ENCODE data around the gene SIGLEC14. TPM values are rescaled to one million over a fixed set of nuclear protein-coding genes. Genes with fewer than 3 reads are reported as not detected.

SIGLEC14 gene
- total RNA-seq, 1 donor = not detected

DNA sequence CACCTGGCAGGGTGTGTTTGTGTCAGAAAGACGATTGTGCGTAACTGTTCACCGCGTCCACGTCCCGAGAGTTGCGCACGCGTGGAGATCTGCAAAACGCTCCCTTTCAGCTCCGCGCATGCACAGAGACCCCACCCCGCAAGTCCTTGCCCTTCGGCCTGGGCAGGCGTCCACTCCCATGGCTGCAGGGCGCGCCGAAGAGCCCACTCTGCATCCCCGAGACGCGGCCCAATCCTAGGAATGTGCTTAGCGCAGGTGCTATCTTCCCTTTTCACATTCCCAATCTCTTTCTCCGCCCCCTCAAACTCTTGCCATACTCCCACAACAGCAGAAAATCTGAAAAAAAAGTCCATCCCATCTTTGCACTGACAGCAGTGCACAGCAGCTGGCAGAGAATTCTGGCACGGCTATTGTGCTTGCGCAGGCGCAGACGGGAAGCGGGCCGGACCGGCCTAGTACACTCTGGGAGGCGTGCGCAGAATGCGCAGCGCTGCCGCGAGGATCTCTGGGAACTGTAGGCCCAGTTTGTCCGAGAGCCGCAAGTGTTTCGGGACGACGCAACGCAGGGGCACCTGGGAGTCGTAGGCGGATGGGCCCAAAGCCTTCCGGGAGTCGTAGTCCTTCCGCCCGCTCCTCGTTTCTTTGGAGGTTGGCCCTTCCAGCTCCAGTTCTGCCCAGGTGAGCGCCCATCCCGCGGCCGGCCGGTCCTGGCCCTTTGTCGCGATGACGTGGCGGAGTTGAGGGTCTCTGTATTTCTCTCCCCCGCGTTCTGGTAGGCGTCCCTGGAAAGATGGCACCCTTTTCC lies 52.5 kb downstream of the SIGLEC14 start:
- Histone ChIP-seq H3K27ac (ENCODE audit: low read depth, low read length) (no peak overlapping the region), H3K79me2 (ENCODE audit: insufficient read depth, low read length) (no peaks in the 10 kb centered on the region), H3K4me2 (ENCODE audit: insufficient read depth, low read length) (peak overlapping the region; percentile 79), H3K27me3 (ENCODE audit: insufficient read depth, low read length) (no peaks in the 10 kb centered on the region), H3K9me3 (ENCODE audit: low read depth, low read length) (no peaks in the 10 kb centered on the region), H4K20me1 (ENCODE audit: insufficient read depth, low read length) (no peaks in the 10 kb centered on the region), H3K36me3 (ENCODE audit: insufficient read depth, low read length) (no peaks in the 10 kb centered on the region), H3K4me3 (ENCODE audit: insufficient read depth, low read length) (peak overlapping the region; percentile 77), H2AFZ (ENCODE audit: low read length) (peak overlapping the region; percentile 95), H3K4me1 (ENCODE audit: insufficient read depth, low read length) (no peaks in the 10 kb centered on the region)
- DNase-seq (ENCODE audit: insufficient read length, low spot score, missing footprints) = peak; percentile 100
- TF ChIP-seq, protein P1, sequence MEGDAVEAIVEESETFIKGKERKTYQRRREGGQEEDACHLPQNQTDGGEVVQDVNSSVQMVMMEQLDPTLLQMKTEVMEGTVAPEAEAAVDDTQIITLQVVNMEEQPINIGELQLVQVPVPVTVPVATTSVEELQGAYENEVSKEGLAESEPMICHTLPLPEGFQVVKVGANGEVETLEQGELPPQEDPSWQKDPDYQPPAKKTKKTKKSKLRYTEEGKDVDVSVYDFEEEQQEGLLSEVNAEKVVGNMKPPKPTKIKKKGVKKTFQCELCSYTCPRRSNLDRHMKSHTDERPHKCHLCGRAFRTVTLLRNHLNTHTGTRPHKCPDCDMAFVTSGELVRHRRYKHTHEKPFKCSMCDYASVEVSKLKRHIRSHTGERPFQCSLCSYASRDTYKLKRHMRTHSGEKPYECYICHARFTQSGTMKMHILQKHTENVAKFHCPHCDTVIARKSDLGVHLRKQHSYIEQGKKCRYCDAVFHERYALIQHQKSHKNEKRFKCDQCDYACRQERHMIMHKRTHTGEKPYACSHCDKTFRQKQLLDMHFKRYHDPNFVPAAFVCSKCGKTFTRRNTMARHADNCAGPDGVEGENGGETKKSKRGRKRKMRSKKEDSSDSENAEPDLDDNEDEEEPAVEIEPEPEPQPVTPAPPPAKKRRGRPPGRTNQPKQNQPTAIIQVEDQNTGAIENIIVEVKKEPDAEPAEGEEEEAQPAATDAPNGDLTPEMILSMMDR (IDR thresholded peaks at IDR 0.05; ENCODE audit: extremely low read depth, low read depth, low read length) = no peak

DNA sequence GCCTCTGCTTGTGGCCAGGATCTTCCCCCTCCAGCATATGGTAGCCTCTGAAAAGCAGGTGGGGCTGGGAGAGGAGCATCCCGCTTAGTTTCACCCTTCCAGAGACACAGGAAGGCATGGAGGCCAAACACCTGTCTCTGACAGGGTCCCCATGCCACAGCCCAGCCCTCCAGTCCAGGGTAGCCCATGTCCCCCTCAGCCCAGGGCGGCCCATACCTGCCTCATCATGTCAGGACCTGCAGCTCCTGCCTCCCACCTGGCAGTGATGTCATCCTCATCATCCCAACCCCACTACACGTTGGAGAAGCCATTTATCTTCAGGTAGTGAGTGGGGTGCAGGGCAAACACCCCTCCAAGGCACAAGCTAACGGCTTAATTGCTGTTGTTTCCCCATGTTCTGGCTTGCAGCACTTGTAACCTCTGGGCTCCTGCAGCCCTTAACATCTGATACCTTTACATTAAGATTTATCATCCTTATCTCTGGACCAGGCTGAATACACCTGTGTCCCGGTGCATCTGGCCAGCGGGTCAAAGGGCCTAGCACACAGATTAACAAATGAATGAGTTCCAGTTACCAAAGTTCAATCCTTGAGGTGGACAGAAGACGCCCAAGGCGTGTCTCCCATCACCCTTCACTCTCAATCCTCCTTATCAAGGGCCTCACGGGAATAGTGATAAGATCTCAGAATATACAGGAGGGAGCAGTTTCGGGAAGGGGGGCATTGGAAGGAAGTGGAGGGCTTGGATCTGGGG lies 53.3 kb downstream of the SIGLEC14 start:
- Histone ChIP-seq H3K79me2 (ENCODE audit: insufficient read depth, low read length) (no peaks in the 10 kb centered on the region), H2AFZ (ENCODE audit: low read length) (peak overlapping the region; percentile 65), H3K27ac (ENCODE audit: low read depth, low read length) (no peak overlapping the region), H3K4me2 (ENCODE audit: insufficient read depth, low read length) (peak overlapping the region; percentile 79), H3K4me1 (ENCODE audit: insufficient read depth, low read length) (no peaks in the 10 kb centered on the region), H4K20me1 (ENCODE audit: insufficient read depth, low read length) (no peaks in the 10 kb centered on the region), H3K4me3 (ENCODE audit: insufficient read depth, low read length) (peak overlapping the region; percentile 77), H3K27me3 (ENCODE audit: insufficient read depth, low read length) (no peaks in the 10 kb centered on the region), H3K36me3 (ENCODE audit: insufficient read depth, low read length) (peaks cover 2% of the 10 kb centered on the region), H3K9me3 (ENCODE audit: low read depth, low read length) (peaks cover under 1% of the 10 kb centered on the region)
- TF ChIP-seq, protein P1 (IDR thresholded peaks at IDR 0.05; ENCODE audit: extremely low read depth, low read depth, low read length) = no peak
- no peak for DNase-seq (ENCODE audit: insufficient read length, low spot score, missing footprints)

Small RNA genes lying within 50 kb of the gene (small RNA-seq; reads per million reads assigned to genes)
- gene AC018755.2 (not detected), gene MIR125A (not detected), gene MIR99B (not detected), gene MIRLET7E (not detected)

Other genes starting within 250 kb of the SIGLEC14 start
- not detected in 2 replicates for gene SIGLEC10, start 229.2 kb downstream of the SIGLEC14 start, total RNA-seq
- gene SIGLEC8, start 188.4 kb downstream of the SIGLEC14 start, total RNA-seq = not detected in 2 replicates
- gene CEACAM18, start 168.3 kb downstream of the SIGLEC14 start, total RNA-seq = not detected in 2 replicates
- under 0.01 TPM in 1 of 2 replicates, not detected in the other for gene SIGLEC12, start 145.0 kb downstream of the SIGLEC14 start, total RNA-seq
- not detected in 2 replicates for gene SIGLEC6, start 115.2 kb downstream of the SIGLEC14 start, total RNA-seq
- gene ZNF175, start 75.5 kb downstream of the SIGLEC14 start, total RNA-seq = 6.2 and 7.6 TPM in 2 replicates
- gene SIGLEC5, start 16.4 kb downstream of the SIGLEC14 start, total RNA-seq = under 0.01 TPM in 1 of 2 replicates, not detected in the other
- 9.4 and 12.7 TPM in 2 replicates for gene SPACA6, start 46.5 kb upstream of the SIGLEC14 start, total RNA-seq
- 5.4 and 6.2 TPM in 2 replicates for gene HAS1, start 77.2 kb upstream of the SIGLEC14 start, total RNA-seq
- gene FPR1, start 105.1 kb upstream of the SIGLEC14 start, total RNA-seq = 4.4 and 5.1 TPM in 2 replicates
- 0.29 and 0.36 TPM in 2 replicates for gene FPR2, start 114.4 kb upstream of the SIGLEC14 start, total RNA-seq
- 0.59 and 1.1 TPM in 2 replicates for gene FPR3, start 148.3 kb upstream of the SIGLEC14 start, total RNA-seq
- gene ZNF577, start 241.1 kb upstream of the SIGLEC14 start, total RNA-seq = 10.5 and 12.1 TPM in 2 replicates

Data from osteoblast (primary cell).